Measurements from ENCODE around the gene SH3BP4. TPM values are rescaled to one million over a fixed set of nuclear protein-coding genes. Genes with fewer than 3 reads are reported as not detected.

SH3BP4 gene
- total and polyA plus RNA-seq, 2 of the 8 experiments (the other 6 are each of a cell fraction or from before 2014, with no cell fraction given), result 28.3 to 35.4 TPM

DNA sequence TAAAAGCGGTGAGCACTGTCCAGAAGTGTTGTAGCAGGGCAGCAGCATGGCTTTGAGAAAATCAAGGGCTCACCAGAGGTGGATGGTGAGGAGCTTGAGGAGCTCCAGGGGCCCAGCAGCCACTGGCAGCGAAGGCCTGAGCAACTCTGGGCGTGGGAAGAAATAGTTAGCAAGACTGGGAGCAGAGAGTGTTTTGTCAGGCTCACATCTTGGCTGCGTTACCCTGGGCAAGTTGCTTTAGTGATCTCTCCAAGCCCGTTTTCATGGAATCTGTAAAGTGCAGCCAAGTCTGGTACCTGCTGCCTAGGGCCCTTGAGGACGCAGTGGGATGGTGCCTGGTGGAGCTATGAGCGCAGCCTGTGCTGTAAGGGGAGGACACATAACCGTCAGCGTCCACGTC is 78.3 kb downstream of the SH3BP4 start:
- ChIA-PET POLR2A (ENCODE audit: partially characterized antibody) (interaction anchor here (1.6 kb wide), 1 partner anchor 11 kb away, joined by 4 read pairs; no protein-coding TSS in a partner anchor), CTCF (ENCODE audit: partially characterized antibody) (interaction anchor here (0.8 to 1.6 kb wide), 4 partner anchors 21 to 454 kb away, joined by 3 to 4 read pairs (median 3); no protein-coding TSS in a partner anchor)
- no peak overlapping the region for H2BK120ac ChIP-seq (replicated peaks; ENCODE audit: low read depth, low read length)
- TF ChIP-seq YY1 (IDR thresholded peaks at IDR 0.05; ENCODE audit: low read depth, low read length), result no peak
- TF ChIP-seq, protein P1, sequence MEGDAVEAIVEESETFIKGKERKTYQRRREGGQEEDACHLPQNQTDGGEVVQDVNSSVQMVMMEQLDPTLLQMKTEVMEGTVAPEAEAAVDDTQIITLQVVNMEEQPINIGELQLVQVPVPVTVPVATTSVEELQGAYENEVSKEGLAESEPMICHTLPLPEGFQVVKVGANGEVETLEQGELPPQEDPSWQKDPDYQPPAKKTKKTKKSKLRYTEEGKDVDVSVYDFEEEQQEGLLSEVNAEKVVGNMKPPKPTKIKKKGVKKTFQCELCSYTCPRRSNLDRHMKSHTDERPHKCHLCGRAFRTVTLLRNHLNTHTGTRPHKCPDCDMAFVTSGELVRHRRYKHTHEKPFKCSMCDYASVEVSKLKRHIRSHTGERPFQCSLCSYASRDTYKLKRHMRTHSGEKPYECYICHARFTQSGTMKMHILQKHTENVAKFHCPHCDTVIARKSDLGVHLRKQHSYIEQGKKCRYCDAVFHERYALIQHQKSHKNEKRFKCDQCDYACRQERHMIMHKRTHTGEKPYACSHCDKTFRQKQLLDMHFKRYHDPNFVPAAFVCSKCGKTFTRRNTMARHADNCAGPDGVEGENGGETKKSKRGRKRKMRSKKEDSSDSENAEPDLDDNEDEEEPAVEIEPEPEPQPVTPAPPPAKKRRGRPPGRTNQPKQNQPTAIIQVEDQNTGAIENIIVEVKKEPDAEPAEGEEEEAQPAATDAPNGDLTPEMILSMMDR (IDR thresholded peaks at IDR 0.05; ENCODE audit: control extremely low read depth in 1 of 3, insufficient read depth in 1 of 3, low read depth in 1 of 3, low read length in 3 of 3), result no peak
- no peak for TF ChIP-seq SP2 (IDR thresholded peaks at IDR 0.05; ENCODE audit: low read length)
- TF ChIP-seq SUZ12 (IDR thresholded peaks at IDR 0.05; ENCODE audit: low read length), result no peak
- no peak for TF ChIP-seq EGR1 (IDR thresholded peaks at IDR 0.05; ENCODE audit: borderline replicate concordance, low read depth, low read length)
- no peak for TF ChIP-seq EZH2 (IDR thresholded peaks at IDR 0.05; ENCODE audit: low read depth, low read length, severe bottlenecking)
- TF ChIP-seq BRCA1 (IDR thresholded peaks at IDR 0.05; ENCODE audit: low read depth, low read length), result no peak
- TF ChIP-seq, protein P2, sequence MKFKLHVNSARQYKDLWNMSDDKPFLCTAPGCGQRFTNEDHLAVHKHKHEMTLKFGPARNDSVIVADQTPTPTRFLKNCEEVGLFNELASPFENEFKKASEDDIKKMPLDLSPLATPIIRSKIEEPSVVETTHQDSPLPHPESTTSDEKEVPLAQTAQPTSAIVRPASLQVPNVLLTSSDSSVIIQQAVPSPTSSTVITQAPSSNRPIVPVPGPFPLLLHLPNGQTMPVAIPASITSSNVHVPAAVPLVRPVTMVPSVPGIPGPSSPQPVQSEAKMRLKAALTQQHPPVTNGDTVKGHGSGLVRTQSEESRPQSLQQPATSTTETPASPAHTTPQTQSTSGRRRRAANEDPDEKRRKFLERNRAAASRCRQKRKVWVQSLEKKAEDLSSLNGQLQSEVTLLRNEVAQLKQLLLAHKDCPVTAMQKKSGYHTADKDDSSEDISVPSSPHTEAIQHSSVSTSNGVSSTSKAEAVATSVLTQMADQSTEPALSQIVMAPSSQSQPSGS (IDR thresholded peaks at IDR 0.05; ENCODE audit: low read length), result no peak
- no peak for TF ChIP-seq RXRA (IDR thresholded peaks at IDR 0.05; ENCODE audit: insufficient read depth, low read depth, low read length)

More for the DNA sequence above, 78.3 kb downstream of the SH3BP4 start:
- Histone ChIP-seq H3K56ac (replicated peaks; ENCODE audit: insufficient read length, low read depth, low read length) (no peak overlapping the region), H3K23ac (ENCODE audit: insufficient read length) (no peak overlapping the region), H2BK20ac (ENCODE audit: low read length) (no peak overlapping the region), H3K27ac (ENCODE audit: low read depth, low read length) (no peak overlapping the region), H4K8ac (ENCODE audit: extremely low read depth, insufficient read depth, low read length) (no peak overlapping the region), H4K20me1 (replicated peaks in 1 of 2; ENCODE audit: control insufficient read depth in 1 of 2, insufficient read depth in 2 of 2, low read length in 2 of 2) (peaks cover 7 to 26% of the 10 kb centered on the region in 2 experiments), H3K4ac (replicated peaks; ENCODE audit: insufficient read length, low read depth, low read length) (no peak overlapping the region), H3K14ac (ENCODE audit: insufficient read length) (no peak overlapping the region), H2BK15ac (ENCODE audit: low read length) (no peak overlapping the region), H3K79me1 (ENCODE audit: low read depth, low read length) (peaks cover 33% of the 10 kb centered on the region), H2BK5ac (ENCODE audit: low read depth, low read length) (peak overlapping the region; percentile 9; the same call in 1 of the 2 replicates), H3K4me1 (replicated peaks in 1 of 4; ENCODE audit: control insufficient read depth in 3 of 4, insufficient read depth in 4 of 4, low read length in 3 of 4) (peaks cover 0 to 6% (median 4%) of the 10 kb centered on the region in 4 experiments; a peak in 4 of 7 replicates), H3K23me2 (ENCODE audit: low read depth, low read length) (no peaks in the 10 kb centered on the region), H3K4me3 (ENCODE audit: extremely low read depth in 1 of 4, insufficient read depth in 2 of 4, low read depth in 3 of 4, low read length in 4 of 4) (no peak overlapping the region), H3K4me2 (ENCODE audit: insufficient read depth in 1 of 2, low read depth in 2 of 2, low read length in 2 of 2) (no peak overlapping the region), H3K9ac (replicated peaks in 1 of 4; ENCODE audit: extremely low read depth in 1 of 4, low read depth in 3 of 4, low read length in 3 of 4) (no peak overlapping the region), H2AK5ac (ENCODE audit: low read depth, low read length) (no peak overlapping the region), H3K79me2 (ENCODE audit: control insufficient read depth in 1 of 2, insufficient read depth in 2 of 2, low read length in 2 of 2) (peaks cover 8 to 77% of the 10 kb centered on the region in 2 experiments; a peak in 3 of 4 replicates), H4K5ac (ENCODE audit: insufficient read length, low read depth, low read length) (no peak overlapping the region), H3K36me3 (ENCODE audit: control insufficient read depth in 2 of 4, insufficient read depth in 4 of 4, low read length in 3 of 4) (peaks cover 0 to 8% (median 0%) of the 10 kb centered on the region in 4 experiments; a peak in 4 of 8 replicates), H3K9me3 (ENCODE audit: insufficient read depth in 2 of 2, low read depth in 1 of 2, low read length in 1 of 2) (no peaks in the 10 kb centered on the region), H3K27me3 (replicated peaks in 1 of 4; ENCODE audit: control insufficient read depth in 3 of 4, extremely low read depth in 1 of 4, insufficient read depth in 3 of 4, low read length in 3 of 4) (no peaks in the 10 kb centered on the region), H4K91ac (replicated peaks; ENCODE audit: insufficient read length, low read length) (no peak overlapping the region), H2BK12ac (ENCODE audit: low read depth, low read length) (no peak overlapping the region), H3K18ac (ENCODE audit: extremely low read depth, low read length) (0 out of 2 replicates have a peak overlapping the region, but pooled peaks have one; percentile 29), H2AFZ (ENCODE audit: low read length) (no peak overlapping the region)
- 83% methylated on average over 10 of the region's 10 CpGs; no CpG with 5 or more reads in 1 of the 2 experiments for WGBS, 2 experiments (ENCODE audit: extremely low coverage in 1 of 2, insufficient coverage in 1 of 2, insufficient read length in 1 of 2, insufficient replicate concordance in 2 of 2, low coverage in 1 of 2, low lambda C conversion rate in 2 of 2, missing lambda C conversion rate in 1 of 2)
- DNase-seq (ENCODE audit: low read depth in 1 of 2, low spot score in 2 of 2) (no peak), FAIRE-seq (no peak)
